Myocyte (in vitro differentiated cells): Measurements from ENCODE around the gene TTC34. TPM values are rescaled to one million over a fixed set of nuclear protein-coding genes. Genes with fewer than 3 reads are reported as not detected.
A peak's percentile ranks its signal among the peaks of the same experiment; 100 is the strongest.

Experiments used
- DNase-seq: peaks from one replicate; pipeline ENCODE4 v3.0.0-alpha.2; 2012; ENCODE audit warnings: low read depth
- total RNA-seq: library from RNA; depleted of rRNA; stranded (reverse); fragments of >200 nt; gene quantifications from 2 replicates; pipeline ENCODE4 v1.2.3, GENCODE V29; 2014

The TTC34 gene
- total RNA-seq, 1 donor from 2014 or later, result 0.32 TPM

DNA sequence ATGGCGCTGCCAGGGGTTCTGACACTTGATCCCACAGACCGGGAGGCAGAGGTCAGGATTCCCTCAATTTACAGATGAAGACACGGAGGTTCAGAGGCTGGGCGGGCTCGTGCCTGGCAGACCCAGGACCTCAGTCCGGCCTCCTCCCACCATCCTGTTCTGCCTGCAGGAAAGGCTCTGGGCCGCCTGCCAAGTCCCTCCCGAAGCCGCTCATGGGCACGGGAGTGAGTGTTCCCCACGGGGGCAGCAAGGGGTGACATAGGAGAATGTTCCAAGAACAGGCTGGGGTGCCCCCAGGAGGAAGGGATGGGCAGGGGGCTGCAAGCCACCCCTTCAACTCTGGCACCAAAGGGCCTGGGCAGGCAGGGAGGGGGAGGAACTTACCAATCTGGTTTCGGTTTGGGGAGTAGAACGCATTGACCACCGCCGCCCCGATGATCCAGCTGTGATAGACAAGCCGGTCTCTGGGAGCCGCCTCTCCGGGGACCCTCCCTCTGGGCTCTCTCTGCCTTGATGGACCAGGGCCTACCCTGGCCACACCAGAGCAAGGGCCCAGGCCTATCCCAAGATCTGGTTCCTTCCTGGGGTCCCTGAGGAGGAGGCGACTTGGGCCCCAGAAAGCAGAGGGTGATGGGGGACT lies 207.4 kb downstream of the TTC34 start:
- DNase-seq, result peak; percentile 18

GRCh38 chr1:2593251-2593878 lies 208.1 kb downstream of the TTC34 start:
- no peak for DNase-seq

DNA sequence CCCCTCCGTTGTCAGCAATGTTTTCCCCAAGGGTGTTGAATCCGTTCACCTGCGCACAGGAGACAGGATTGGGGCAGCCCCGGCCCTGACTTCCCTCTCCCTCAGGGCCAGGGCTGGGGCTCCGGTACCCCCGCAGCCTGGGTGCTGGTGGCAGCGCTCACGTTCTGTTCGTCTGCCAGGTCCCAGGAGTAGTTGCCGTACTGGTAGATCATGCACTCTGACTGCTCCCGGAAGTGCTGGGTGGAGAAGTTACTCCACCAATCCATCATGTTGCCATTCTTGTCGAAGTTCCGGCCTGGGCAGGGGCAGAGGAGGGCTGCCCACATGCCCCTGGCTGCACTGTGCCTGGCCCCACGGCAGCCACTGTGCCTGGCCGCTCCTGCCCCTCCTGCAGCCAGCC lies 208.8 kb downstream of the TTC34 start:
- DNase-seq, result no peak

GRCh38 chr1:2591581-2592261 lies 209.8 kb downstream of the TTC34 start:
- no peak for DNase-seq

DNA sequence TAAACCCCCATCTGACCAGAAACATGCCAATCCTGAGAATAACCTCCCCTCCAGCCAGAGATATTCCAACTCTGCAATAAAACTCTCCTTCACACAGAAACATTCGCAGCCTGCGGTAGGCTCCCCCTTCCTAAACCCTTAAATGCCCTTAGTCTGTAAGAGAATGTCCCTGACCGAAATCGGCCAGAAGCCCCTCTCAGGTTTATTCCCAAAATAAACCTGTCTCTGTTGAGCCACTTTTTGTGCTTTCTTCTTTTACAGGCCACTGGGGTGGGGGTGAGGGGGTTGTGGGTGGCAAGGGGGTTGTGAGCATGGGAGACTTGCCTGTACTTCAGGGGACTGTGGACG lies 210.3 kb downstream of the TTC34 start:
- no peak for DNase-seq

- no peak for DNase-seq
These were observed 211.0 kb downstream of the TTC34 start for GRCh38 chr1:2590233-2591141.

GRCh38 chr1:2589431-2590232 lies 211.9 kb downstream of the TTC34 start:
- DNase-seq, result no peak

DNA sequence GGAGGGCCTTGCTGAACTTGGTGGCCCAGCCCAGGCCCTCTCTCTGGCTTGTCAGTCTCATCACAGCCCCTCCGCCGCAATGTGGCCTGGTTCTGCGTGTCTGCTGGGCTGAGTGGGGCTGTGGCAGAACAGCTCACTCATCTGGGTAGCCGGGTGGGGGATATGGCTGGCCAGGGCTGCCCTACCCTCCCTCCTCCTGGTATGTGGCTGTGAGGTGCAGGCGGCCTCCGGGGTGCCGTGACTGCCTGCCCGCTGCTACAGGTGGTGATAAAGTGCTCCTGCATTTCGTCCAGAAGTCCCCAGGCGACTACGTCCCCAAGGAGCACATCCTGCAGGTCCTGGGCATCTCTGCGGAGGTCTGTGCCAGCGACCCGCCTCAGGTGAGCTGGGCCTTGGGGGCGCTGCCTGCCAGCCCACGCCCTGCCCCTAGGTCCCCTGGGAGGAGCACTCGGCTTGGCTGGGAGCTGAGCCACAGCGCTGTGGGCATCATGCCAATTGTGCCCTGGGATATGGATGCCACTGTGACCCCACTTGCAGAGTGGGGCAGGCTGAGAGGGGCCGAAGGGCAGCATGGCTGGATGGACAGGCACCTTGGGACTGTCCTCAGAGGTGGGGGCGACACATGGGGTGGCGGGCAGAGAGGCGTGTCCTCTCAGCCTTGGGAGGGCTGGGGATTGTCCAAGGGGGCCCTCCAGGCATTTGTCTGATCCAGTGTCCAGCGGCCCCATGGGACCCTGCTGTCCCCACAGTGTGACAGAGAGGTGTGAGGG lies 212.6 kb downstream of the TTC34 start:
- DNase-seq, result no peak

DNA sequence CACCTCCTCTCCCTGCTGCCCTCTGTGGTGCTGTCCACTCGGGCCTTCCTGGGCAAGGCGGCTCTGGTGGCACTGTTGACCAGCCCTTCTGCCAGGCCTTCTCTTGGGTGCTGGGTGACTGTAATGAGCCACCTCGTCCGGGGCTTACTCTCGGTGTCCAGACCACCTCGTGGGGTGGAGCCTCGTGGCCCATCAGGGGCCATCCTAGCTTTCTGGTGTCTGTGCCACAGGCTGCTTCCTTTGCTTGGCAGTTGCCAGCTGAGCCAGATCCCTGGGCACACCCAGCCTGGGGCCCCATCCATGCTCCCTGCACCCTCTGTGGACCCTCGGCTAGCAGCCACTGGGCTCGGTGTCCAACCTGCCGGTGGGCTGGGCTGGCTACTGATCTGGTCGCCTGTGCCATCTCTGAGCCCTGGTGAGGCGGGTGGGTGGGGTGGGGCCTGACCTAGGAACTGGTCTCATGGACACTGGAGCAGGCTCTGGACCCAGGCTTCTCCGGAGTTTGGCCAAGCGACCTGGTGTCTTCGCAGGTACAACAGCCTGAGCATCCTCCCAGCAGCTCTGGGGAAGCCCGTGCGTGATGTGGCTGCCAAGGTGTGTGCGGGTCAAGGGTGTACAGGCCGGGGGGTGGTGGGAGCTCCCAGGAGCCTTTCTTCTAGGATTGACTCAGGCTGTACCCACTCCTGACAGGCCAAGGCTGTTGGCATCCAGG lies 213.5 kb downstream of the TTC34 start:
- no peak for DNase-seq

GRCh38 chr1:2587071-2587859 lies 214.2 kb downstream of the TTC34 start:
- DNase-seq, result no peak

DNA sequence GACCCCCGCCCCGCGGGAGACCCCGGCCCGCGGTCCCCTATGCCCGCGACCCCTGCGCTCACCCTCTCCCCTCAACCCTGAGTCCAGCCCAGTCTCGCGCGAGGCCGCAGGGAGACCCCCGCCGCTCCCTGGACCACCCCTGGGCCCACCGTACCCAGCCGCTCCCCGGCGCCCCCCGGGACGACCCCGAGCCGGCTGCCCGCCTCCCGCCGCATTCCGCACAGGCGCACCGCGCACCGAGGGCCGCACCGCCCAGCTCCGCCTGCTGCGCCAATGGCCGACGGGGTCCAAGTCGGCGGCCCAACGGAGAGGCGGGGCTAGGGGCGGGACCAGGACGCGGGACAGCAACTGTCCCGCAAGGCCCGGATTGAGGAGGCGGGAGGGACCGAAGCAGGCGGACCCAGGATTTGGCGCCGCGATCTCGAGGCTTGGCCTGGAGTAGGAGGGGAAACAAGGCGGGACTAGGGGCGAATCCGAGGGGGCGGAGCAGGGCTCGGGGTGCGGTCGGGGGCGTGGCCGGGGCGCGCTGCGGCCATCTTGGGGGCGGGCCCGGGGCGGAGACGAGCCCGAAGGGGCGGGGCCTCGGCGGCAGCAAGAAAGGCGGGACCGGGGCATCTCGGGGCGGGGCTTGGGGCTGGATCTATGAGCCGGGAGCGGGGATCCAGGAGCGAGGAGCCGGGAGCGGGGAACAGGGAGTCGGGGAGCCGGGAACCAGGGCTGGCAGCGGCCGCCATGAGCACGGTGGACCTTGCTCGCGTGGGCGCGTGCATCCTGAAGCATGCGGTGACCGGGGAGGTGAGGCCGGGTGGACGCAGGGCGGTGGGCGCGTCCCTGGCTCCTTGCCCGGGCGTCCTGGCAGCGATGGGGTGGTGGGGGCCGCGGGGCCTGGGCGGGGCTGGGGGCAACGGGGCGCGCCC lies 215.1 kb downstream of the TTC34 start, which contains the start of gene PRXL2B:
Gene PRXL2B, plus strand, starts transcription at position 624 of the 917 bp plus-strand sequence. Its CDS starts 109 bp downstream, at position 733.
- peak; percentile 99 for DNase-seq

Other genes with a start within 250 kb of the TTC34 start
- gene TNFRSF14, start 245.3 kb downstream of the TTC34 start, total RNA-seq, result 8.6 and 9.1 TPM in 2 replicates
- 15.3 and 21.5 TPM in 2 replicates for gene PRXL2B, start 214.9 kb downstream of the TTC34 start, total RNA-seq
- 0.10 and 0.37 TPM in 2 replicates for gene MMEL1, start 168.7 kb downstream of the TTC34 start, total RNA-seq
- gene ACTRT2, start 219.8 kb upstream of the TTC34 start, total RNA-seq, result not detected in 2 replicates